B cell (primary cell): ENCODE measurements around the gene UGT1A5. TPM values are rescaled to one million over a fixed set of nuclear protein-coding genes. Genes with fewer than 3 reads are reported as not detected.

Experiments
- ATAC-seq: fragments of 200-7000 bp; cut with Tn5 transposase; one replicate; pipeline ENCODE4 v1.10.0; 2021; ENCODE audit warnings: low read depth, mild to moderate bottlenecking, moderate number of reproducible peaks, moderate library complexity
- CTCF ChIA-PET: fragments of 350-600 bp; sonication (Branson Sonifier 250); formaldehyde crosslinking; loops from one replicate; lab custom pipeline; 2021; ENCODE audit warnings: antibody characterized with exemption, inconsistent platforms; lab: Charles Lee
- POLR2A ChIA-PET: fragments of 350-600 bp; sonication (Branson Sonifier 250); formaldehyde crosslinking; loops from one replicate; lab custom pipeline; 2021; ENCODE audit warnings: antibody characterized with exemption; lab: Charles Lee
- DNase-seq: peaks from one replicate; pipeline ENCODE4 v3.0.0; 2013
- H2AFZ ChIP-seq: 2 replicates; pipeline ENCODE4 v1.6.1; 2012; ENCODE audit warnings: mild to moderate bottlenecking, low read depth, low read length; ENCODE audit not compliant: insufficient read depth, poor library complexity, severe bottlenecking
- H3K27ac ChIP-seq, 2 donors: 1 replicate in 1 of 2; 2 replicates in 1 of 2; pipeline ENCODE4 v1.5.1; 2012 to 2013; ENCODE audit warnings: low read length in 2 of 2, mild to moderate bottlenecking in 2 of 2, moderate library complexity in 1 of 2
- H3K27me3 ChIP-seq, 4 experiments: fragments of 200-600 bp in 1 of 4; sonication (generic) in 1 of 4; replicated peaks in 1 of 4; 1 replicate in 2 of 4; 2 replicates in 2 of 4; pipeline versions ENCODE4 v1.6.1 to v1.7.0; 2013 to 2016; ENCODE audit warnings: low read length in 3 of 4, mild to moderate bottlenecking in 2 of 4, mixed read lengths in 1 of 4, moderate library complexity in 1 of 4; ENCODE audit not compliant: insufficient read depth in 4 of 4, control insufficient read depth in 3 of 4; ENCODE audit errors: control extremely low read depth in 1 of 4
- H3K36me3 ChIP-seq, 2 experiments: replicated peaks in 1 of 2; 1 replicate in 1 of 2; 2 replicates in 1 of 2; pipeline versions ENCODE4 v1.6.1 to v1.7.1; 2013; ENCODE audit warnings: low read length in 1 of 2; ENCODE audit not compliant: insufficient read depth in 2 of 2, control insufficient read depth in 1 of 2; ENCODE audit errors: control extremely low read depth in 1 of 2, extremely low read depth in 1 of 2
- H3K4me1 ChIP-seq, 2 donors: fragments of 200-600 bp in 1 of 2; sonication (generic) in 1 of 2; 1 replicate in 1 of 2; 2 replicates in 1 of 2; pipeline versions ENCODE4 v1.5.1 to v1.6.1; 2013 to 2017; ENCODE audit warnings: low read length in 2 of 2; ENCODE audit not compliant: control insufficient read depth in 2 of 2, insufficient read depth in 2 of 2
- H3K4me2 ChIP-seq: replicated peaks from 2 replicates; pipeline ENCODE3; 2012; ENCODE audit warnings: mild to moderate bottlenecking, low read depth, low read length; ENCODE audit not compliant: poor library complexity, severe bottlenecking
- H3K4me3 ChIP-seq, 5 experiments: fragments of 200-600 bp in 1 of 5; sonication (generic) in 1 of 5; 1 replicate in 3 of 5; 2 replicates in 2 of 5; pipeline versions ENCODE4 v1.5.1 to v1.7.0; 2011 to 2016; ENCODE audit warnings: low read length in 4 of 5, mild to moderate bottlenecking in 4 of 5, low read depth in 2 of 5, control low read depth in 1 of 5, moderate library complexity in 1 of 5; ENCODE audit not compliant: insufficient read depth in 1 of 5; ENCODE audit errors: control extremely low read depth in 1 of 5, extremely low read depth in 1 of 5
- H3K79me2 ChIP-seq: fragments of 200-600 bp; sonication (generic); one replicate; pipeline ENCODE4 v1.6.0; 2016; ENCODE audit warnings: low read length; ENCODE audit not compliant: control insufficient read depth, insufficient read depth
- H3K9ac ChIP-seq: fragments of 200-600 bp; sonication (generic); 2 replicates; pipeline ENCODE4 v1.6.1; 2017; ENCODE audit warnings: mild to moderate bottlenecking, low read length, moderate library complexity
- H3K9me3 ChIP-seq, 3 donors: one replicate each; pipeline versions ENCODE4 v1.6.1 to v1.7.1; 2013; ENCODE audit warnings: low read length in 2 of 3; ENCODE audit not compliant: control insufficient read depth in 2 of 3, insufficient read depth in 1 of 3; ENCODE audit errors: control extremely low read depth in 1 of 3
- H4K20me1 ChIP-seq: 2 replicates; pipeline ENCODE4 v1.6.0; 2012; ENCODE audit warnings: mild to moderate bottlenecking, low read length; ENCODE audit not compliant: insufficient read depth, control insufficient read depth, poor library complexity, severe bottlenecking
- H3K27ac Mint-ChIP-seq: one replicate; pipeline ENCODE4 v1.8.0; 2021; ENCODE audit warnings: mixed read lengths
- H3K27me3 Mint-ChIP-seq: one replicate; pipeline ENCODE4 v1.8.0; 2021; ENCODE audit warnings: mixed read lengths
- H3K4me1 Mint-ChIP-seq: one replicate; pipeline ENCODE4 v1.8.0; 2021; ENCODE audit warnings: mixed read lengths
- H3K4me3 Mint-ChIP-seq: one replicate; pipeline ENCODE4 v1.8.0; 2021; ENCODE audit warnings: mixed read lengths
- H3K9me3 Mint-ChIP-seq: one replicate; pipeline ENCODE4 v1.8.0; 2022; ENCODE audit warnings: mixed read lengths; ENCODE audit not compliant: insufficient read depth
- EZH2 ChIP-seq: IDR thresholded peaks from 2 replicates; pipeline ENCODE4 v1.6.1; 2012; ENCODE audit warnings: borderline replicate concordance, low read depth, mild to moderate bottlenecking, moderate library complexity, low read length; ENCODE audit not compliant: insufficient read depth, poor library complexity, severe bottlenecking
- WGBS: methylation state at CpG from one replicate; pipeline ENCODE4 v1.1.5; 2013; ENCODE audit warnings: missing lambda C conversion rate; ENCODE audit not compliant: insufficient coverage; 5-methylcytosine and 5-hydroxymethylcytosine counted together
- intact Hi-C: fragments of 100-400 bp; cut with micrococcal nuclease; formaldehyde crosslinking; loops from one replicate; pipeline ENCODE4 v1.10.0; 2022
- polyA plus RNA-seq: library from polyadenylated mRNA; depleted of rRNA; stranded (reverse); fragments of >200 nt; gene quantifications from 2 replicates; pipeline ENCODE4 v1.2.3, GENCODE V29; 2012
- total RNA-seq, 2 donors: library from RNA; stranded (reverse); fragments of 120-200 nt in 1 of 2; gene quantifications; 1 replicate in 1 of 2; 2 replicates in 1 of 2; pipeline versions ENCODE4 v1.2.3 to v1.2.4, GENCODE V29; 2013 to 2022
- TF ChIP-seq, protein P1 (sequence below): fragments of 200-600 bp; IDR thresholded peaks from one replicate; pipeline ENCODE4 v1.8.0; 2022; ENCODE audit warnings: antibody characterized with exemption, mild to moderate bottlenecking

The UGT1A5 gene
- total and polyA plus RNA-seq, 2 donors (not counting 1 experiment from before 2014, with no cell fraction given), result not detected

DNA sequence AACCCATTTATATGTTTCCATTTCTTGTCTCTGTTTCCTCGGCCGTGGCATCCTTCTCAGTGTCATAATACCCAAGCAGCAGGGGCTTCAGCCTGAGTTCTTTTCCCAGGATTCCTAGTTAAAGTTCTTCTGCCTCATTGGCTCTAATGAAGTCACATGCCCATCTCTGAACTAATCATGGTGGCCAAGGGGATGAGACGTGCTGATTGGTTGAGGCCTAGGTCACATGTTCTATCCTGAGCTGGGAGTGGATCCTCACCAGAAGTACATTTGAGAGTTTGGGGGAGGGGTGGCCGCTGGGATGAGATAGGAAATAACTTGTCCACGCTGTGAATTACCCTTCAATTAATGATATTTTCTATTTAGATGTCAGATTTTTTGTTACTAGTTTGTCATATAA is 3.8 kb upstream of the UGT1A5 start:
- WGBS, result 83% methylated on average over 2 of the region's 5 CpGs
- H3K4me2 ChIP-seq, result no peak overlapping the region
- Mint-ChIP-seq H3K4me3 (no peak overlapping the region), H3K9me3 (no peaks in the 10 kb centered on the region), H3K27ac (no peak overlapping the region), H3K4me1 (peaks cover 3% of the 10 kb centered on the region), H3K27me3 (peaks cover 29% of the 10 kb centered on the region)
- H3K4me3 ChIP-seq, result no peak overlapping the region
- H4K20me1 ChIP-seq, result no peaks in the 10 kb centered on the region
- no peaks in the 10 kb centered on the region for H3K36me3 ChIP-seq
- H3K79me2 ChIP-seq, result no peaks in the 10 kb centered on the region
- POLR2A ChIA-PET, result no interaction called here
- CTCF ChIA-PET, result interaction anchor here (0.6 to 2.4 kb wide), 3 partner anchors 9 to 304 kb away, joined by 3 to 8 read pairs (median 6); no protein-coding TSS in a partner anchor
- intact Hi-C loops, result no loop called here
- no peak overlapping the region for H3K9ac ChIP-seq
- peaks cover 0 to 5% (median 0%) of the 10 kb centered on the region in 3 donors for H3K9me3 ChIP-seq
- peaks cover 0 to 3% (median 0%) of the 10 kb centered on the region in 4 experiments for H3K27me3 ChIP-seq
- ATAC-seq, result no peak
- H3K27ac ChIP-seq, result no peak overlapping the region
- DNase-seq, result no peak
- TF ChIP-seq, protein P1, sequence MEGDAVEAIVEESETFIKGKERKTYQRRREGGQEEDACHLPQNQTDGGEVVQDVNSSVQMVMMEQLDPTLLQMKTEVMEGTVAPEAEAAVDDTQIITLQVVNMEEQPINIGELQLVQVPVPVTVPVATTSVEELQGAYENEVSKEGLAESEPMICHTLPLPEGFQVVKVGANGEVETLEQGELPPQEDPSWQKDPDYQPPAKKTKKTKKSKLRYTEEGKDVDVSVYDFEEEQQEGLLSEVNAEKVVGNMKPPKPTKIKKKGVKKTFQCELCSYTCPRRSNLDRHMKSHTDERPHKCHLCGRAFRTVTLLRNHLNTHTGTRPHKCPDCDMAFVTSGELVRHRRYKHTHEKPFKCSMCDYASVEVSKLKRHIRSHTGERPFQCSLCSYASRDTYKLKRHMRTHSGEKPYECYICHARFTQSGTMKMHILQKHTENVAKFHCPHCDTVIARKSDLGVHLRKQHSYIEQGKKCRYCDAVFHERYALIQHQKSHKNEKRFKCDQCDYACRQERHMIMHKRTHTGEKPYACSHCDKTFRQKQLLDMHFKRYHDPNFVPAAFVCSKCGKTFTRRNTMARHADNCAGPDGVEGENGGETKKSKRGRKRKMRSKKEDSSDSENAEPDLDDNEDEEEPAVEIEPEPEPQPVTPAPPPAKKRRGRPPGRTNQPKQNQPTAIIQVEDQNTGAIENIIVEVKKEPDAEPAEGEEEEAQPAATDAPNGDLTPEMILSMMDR, result no peak
- no peak for TF ChIP-seq EZH2
- no peak overlapping the region for H2AFZ ChIP-seq
- no peaks in the 10 kb centered on the region for H3K4me1 ChIP-seq

DNA sequence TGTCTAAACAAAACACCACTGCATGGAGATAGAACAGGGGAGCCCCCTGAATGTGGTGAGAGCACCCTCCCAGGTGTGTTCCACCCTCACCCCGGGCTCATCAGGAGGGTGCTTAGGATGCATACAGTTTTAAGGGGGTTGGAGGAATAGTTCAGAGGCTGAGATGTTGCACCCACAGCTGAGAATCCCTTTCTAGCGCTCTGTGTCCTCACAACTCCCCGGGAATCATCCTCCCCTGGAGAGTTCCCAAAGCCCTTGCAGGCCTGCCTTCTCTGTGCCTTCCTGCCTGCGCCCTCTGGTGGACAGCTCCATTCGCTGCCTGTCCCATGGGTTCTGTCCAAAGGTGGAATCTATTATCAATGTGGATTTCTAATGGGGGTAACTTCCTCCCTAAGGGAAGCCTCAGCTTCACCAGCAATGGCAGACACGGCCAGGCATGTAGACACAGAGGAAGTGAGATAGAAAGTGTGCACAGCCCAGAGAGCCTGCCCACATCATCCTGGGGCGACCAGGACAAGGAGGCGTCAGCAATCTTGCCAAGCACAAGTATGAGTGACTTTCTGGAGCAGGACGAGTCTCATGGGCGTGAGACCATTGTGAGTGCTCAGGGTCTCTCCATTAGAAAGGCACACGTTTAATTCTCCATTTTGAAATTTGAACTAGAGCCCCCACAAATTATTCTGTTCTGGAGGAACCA is 1.2 kb upstream of the UGT1A5 start:
- intact Hi-C loops, result loop anchor here (1.0 kb wide), 1 partner anchor 230 kb away; no protein-coding TSS in a partner anchor
- WGBS, result 51% methylated on average over 7 of the region's 11 CpGs
- no peak overlapping the region for H2AFZ ChIP-seq

More for the DNA sequence above, 1.2 kb upstream of the UGT1A5 start:
- H4K20me1 ChIP-seq, result no peaks in the 10 kb centered on the region
- ChIA-PET POLR2A (interaction anchor here (1.1 kb wide), 1 partner anchor 307 kb away, joined by 3 read pairs; no protein-coding TSS in a partner anchor), CTCF (interaction anchor here (0.9 to 2.5 kb wide), 10 partner anchors 10 to 722 kb away, joined by 3 to 9 read pairs (median 5); no protein-coding TSS in a partner anchor)
- no peaks in the 10 kb centered on the region for H3K9me3 ChIP-seq
- no peak overlapping the region for H3K27ac ChIP-seq
- ATAC-seq (peak; percentile 78), DNase-seq (peak; percentile 74)
- peaks cover 0 to 2% (median 0%) of the 10 kb centered on the region in 4 experiments for H3K27me3 ChIP-seq
- peaks cover 3% of the 10 kb centered on the region for H3K4me1 Mint-ChIP-seq
- no peak overlapping the region for H3K4me2 ChIP-seq
- no peaks in the 10 kb centered on the region for H3K79me2 ChIP-seq
- no peaks in the 10 kb centered on the region for H3K4me1 ChIP-seq
- no peak overlapping the region for H3K27ac Mint-ChIP-seq
- H3K9me3 Mint-ChIP-seq, result no peaks in the 10 kb centered on the region
- no peak overlapping the region for H3K4me3 ChIP-seq
- no peaks in the 10 kb centered on the region for H3K36me3 ChIP-seq
- peaks cover 29% of the 10 kb centered on the region for H3K27me3 Mint-ChIP-seq
- no peak overlapping the region for H3K9ac ChIP-seq
- no peak for TF ChIP-seq EZH2
- TF ChIP-seq, protein P1, result peak; percentile 88
- H3K4me3 Mint-ChIP-seq, result no peak overlapping the region
